Dermis blood vessel endothelial cell (primary cell): ENCODE results near the gene ALDH1L2. TPM values are rescaled to one million over a fixed set of nuclear protein-coding genes. Genes with fewer than 3 reads are reported as not detected.
"Not testable (repeated sequence)": the region's sequence is repeated elsewhere in the genome, so short reads cannot be mapped to it uniquely, and the experiment has no call there.

Source experiments
- DNase-seq: peaks from one replicate; pipeline ENCODE4 v3.0.0; 2010
- total RNA-seq: library from RNA; depleted of rRNA; stranded (reverse); fragments of >200 nt; gene quantifications from 2 replicates; pipeline ENCODE4 v1.2.3, GENCODE V29; 2014

The ALDH1L2 gene
- 0.65 and 1.2 TPM in 2 replicates for total RNA-seq

- DNase-seq: peak; percentile 63
Measured at GRCh38 chr12:105084251-105085250, at the start of gene ALDH1L2. Gene ALDH1L2, minus strand, starts transcription at chr12:105084458. Its CDS starts 22 bp downstream, at chr12:105084436.

GRCh38 chr12:105120551-105120950, 36.3 kb upstream of the ALDH1L2 start:
- DNase-seq: no peak

- DNase-seq: no peak
Measured at GRCh38 chr12:105116969-105117368, 32.7 kb upstream of the ALDH1L2 start.

GRCh38 chr12:105113094-105113493, 28.8 kb upstream of the ALDH1L2 start:
- DNase-seq: no peak

- peak; percentile 16 for DNase-seq
Measured at GRCh38 chr12:105110851-105111250, 26.6 kb upstream of the ALDH1L2 start.

- DNase-seq: peak; percentile 75
Measured at GRCh38 chr12:105109465-105110212, 25.4 kb upstream of the ALDH1L2 start.

- peak; percentile 95 for DNase-seq
Measured at GRCh38 chr12:105107494-105108371, 23.5 kb upstream of the ALDH1L2 start, which contains the start of gene WASHC4. Gene WASHC4, plus strand, starts transcription at chr12:105107731. Its CDS starts 70 bp downstream, at chr12:105107801.

GRCh38 chr12:105107171-105107493, 22.9 kb upstream of the ALDH1L2 start:
- DNase-seq: peak; percentile 64

- DNase-seq: peak; percentile 11
Measured at GRCh38 chr12:105106621-105107020, 22.4 kb upstream of the ALDH1L2 start.

GRCh38 chr12:105104762-105105161, 20.5 kb upstream of the ALDH1L2 start:
- DNase-seq: no peak

GRCh38 chr12:105102673-105103072, 18.4 kb upstream of the ALDH1L2 start:
- no peak for DNase-seq

- DNase-seq: peak; percentile 16
Measured at GRCh38 chr12:105100998-105101397, 16.7 kb upstream of the ALDH1L2 start.

- DNase-seq: peak; percentile 31
Measured at GRCh38 chr12:105100207-105100985, 16.1 kb upstream of the ALDH1L2 start.

- no peak for DNase-seq
Measured at GRCh38 chr12:105099356-105099755, 15.1 kb upstream of the ALDH1L2 start.

- DNase-seq: not testable (repeated sequence)
Measured at GRCh38 chr12:105095338-105095737, 11.1 kb upstream of the ALDH1L2 start.

GRCh38 chr12:105092336-105092735, 8.1 kb upstream of the ALDH1L2 start:
- DNase-seq: no peak

GRCh38 chr12:105091476-105092206, 7.4 kb upstream of the ALDH1L2 start:
- DNase-seq: no peak

GRCh38 chr12:105090361-105090760, 6.1 kb upstream of the ALDH1L2 start:
- no peak for DNase-seq

- no peak for DNase-seq
Measured at GRCh38 chr12:105089817-105090216, 5.6 kb upstream of the ALDH1L2 start.

- DNase-seq: no peak
Measured at GRCh38 chr12:105085501-105085900, 1.2 kb upstream of the ALDH1L2 start.
